Measurements from ENCODE around the gene ZNF750.

ZNF750 gene

GRCh38 chr17:82878527-82878926 is 38.7 kb upstream of the ZNF750 start:
- TF ChIP-seq CTCF (IDR thresholded peaks at IDR 0.05; ENCODE audit: low read depth, low read length, missing control alignments), result no peak
- DNase-seq (ENCODE audit: extremely low read depth, low read depth), result no peak

GRCh38 chr17:82876602-82877379 is 37.0 kb upstream of the ZNF750 start:
- TF ChIP-seq CTCF (IDR thresholded peaks at IDR 0.05; ENCODE audit: low read depth, low read length, missing control alignments), result peak; percentile 34
- H3K4me3 ChIP-seq (replicated peaks; ENCODE audit: low read depth, low read length), result no peak overlapping the region
- DNase-seq (ENCODE audit: extremely low read depth, low read depth), result peak; percentile 29

More at GRCh38 chr17:82878527-82878926, 38.7 kb upstream of the ZNF750 start:
- H3K4me3 ChIP-seq (replicated peaks; ENCODE audit: low read depth, low read length), result no peak overlapping the region

GRCh38 chr17:82876149-82876548 is 36.3 kb upstream of the ZNF750 start:
- TF ChIP-seq CTCF (IDR thresholded peaks at IDR 0.05; ENCODE audit: low read depth, low read length, missing control alignments), result no peak
- H3K4me3 ChIP-seq (replicated peaks; ENCODE audit: low read depth, low read length), result no peak overlapping the region
- DNase-seq (ENCODE audit: extremely low read depth, low read depth), result no peak

- no peak for DNase-seq (ENCODE audit: extremely low read depth, low read depth)
- no peak overlapping the region for H3K4me3 ChIP-seq (replicated peaks; ENCODE audit: low read depth, low read length)
- TF ChIP-seq CTCF (IDR thresholded peaks at IDR 0.05; ENCODE audit: low read depth, low read length, missing control alignments), result no peak
These were observed 35.6 kb upstream of the ZNF750 start for GRCh38 chr17:82875407-82875856.

- H3K4me3 ChIP-seq (replicated peaks; ENCODE audit: low read depth, low read length), result no peak overlapping the region
- TF ChIP-seq CTCF (IDR thresholded peaks at IDR 0.05; ENCODE audit: low read depth, low read length, missing control alignments), result no peak
- no peak for DNase-seq (ENCODE audit: extremely low read depth, low read depth)
These were observed 34.4 kb upstream of the ZNF750 start for GRCh38 chr17:82874011-82874835.

GRCh38 chr17:82873521-82873920 is 33.7 kb upstream of the ZNF750 start:
- no peak for TF ChIP-seq CTCF (IDR thresholded peaks at IDR 0.05; ENCODE audit: low read depth, low read length, missing control alignments)
- H3K4me3 ChIP-seq (replicated peaks; ENCODE audit: low read depth, low read length), result no peak overlapping the region
- no peak for DNase-seq (ENCODE audit: extremely low read depth, low read depth)
